Omental fat pad (tissue), 4 donors: ENCODE data around the gene CELF4. TPM values are rescaled to one million over a fixed set of nuclear protein-coding genes. Genes with fewer than 3 reads are reported as not detected.

ENCODE experiments used
- ATAC-seq: fragments of 150-250 bp; one replicate; pipeline ENCODE4 v1.9.1; 2016; ENCODE audit warnings: mild to moderate bottlenecking, moderate library complexity; ENCODE audit not compliant: low FRiP score
- DNase-seq: peaks from one replicate; pipeline ENCODE4 v3.0.0-alpha.2; 2019; ENCODE audit warnings: low spot score
- total RNA-seq, 4 donors: library from RNA; depleted of rRNA; stranded (reverse); fragments of >200 nt; gene quantifications; one replicate each; pipeline ENCODE4 v1.1.0, GENCODE V29; 2016
- TF ChIP-seq, protein P1 (sequence below), 3 donors: fragments of 450-650 bp; IDR thresholded peaks; one replicate each; pipeline ENCODE4 v1.5.1; 2016 to 2017; ENCODE audit warnings: antibody characterized with exemption in 3 of 3, mild to moderate bottlenecking in 3 of 3, moderate library complexity in 2 of 3

Gene CELF4
- total RNA-seq, 4 donors from 2014 or later: 0.37 to 0.47 TPM; not detected in 2

DNA sequence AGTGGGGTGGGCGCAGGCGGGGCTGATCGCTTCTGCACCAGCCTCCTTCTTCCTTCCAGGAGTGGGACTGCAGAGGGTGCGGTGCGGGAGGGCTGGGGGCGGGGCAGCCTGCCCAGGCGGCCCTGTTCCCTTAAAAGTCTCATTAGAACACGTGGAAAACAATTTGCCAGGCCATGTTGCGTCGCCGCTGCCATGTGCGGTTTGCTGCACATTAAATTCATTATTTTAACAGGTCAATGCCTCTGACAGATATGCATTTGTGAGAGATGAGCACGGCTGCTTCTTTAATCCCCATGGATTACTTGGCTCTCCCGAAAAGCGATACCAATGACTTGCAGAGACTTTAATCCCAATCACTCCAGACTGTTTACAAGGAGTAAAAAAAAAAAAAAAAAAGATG lies 139.0 kb downstream of the CELF4 start:
- TF ChIP-seq, protein P1, sequence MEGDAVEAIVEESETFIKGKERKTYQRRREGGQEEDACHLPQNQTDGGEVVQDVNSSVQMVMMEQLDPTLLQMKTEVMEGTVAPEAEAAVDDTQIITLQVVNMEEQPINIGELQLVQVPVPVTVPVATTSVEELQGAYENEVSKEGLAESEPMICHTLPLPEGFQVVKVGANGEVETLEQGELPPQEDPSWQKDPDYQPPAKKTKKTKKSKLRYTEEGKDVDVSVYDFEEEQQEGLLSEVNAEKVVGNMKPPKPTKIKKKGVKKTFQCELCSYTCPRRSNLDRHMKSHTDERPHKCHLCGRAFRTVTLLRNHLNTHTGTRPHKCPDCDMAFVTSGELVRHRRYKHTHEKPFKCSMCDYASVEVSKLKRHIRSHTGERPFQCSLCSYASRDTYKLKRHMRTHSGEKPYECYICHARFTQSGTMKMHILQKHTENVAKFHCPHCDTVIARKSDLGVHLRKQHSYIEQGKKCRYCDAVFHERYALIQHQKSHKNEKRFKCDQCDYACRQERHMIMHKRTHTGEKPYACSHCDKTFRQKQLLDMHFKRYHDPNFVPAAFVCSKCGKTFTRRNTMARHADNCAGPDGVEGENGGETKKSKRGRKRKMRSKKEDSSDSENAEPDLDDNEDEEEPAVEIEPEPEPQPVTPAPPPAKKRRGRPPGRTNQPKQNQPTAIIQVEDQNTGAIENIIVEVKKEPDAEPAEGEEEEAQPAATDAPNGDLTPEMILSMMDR (IDR thresholded peaks at IDR 0.05): no peak
- DNase-seq (no peak), ATAC-seq (no peak)

DNA sequence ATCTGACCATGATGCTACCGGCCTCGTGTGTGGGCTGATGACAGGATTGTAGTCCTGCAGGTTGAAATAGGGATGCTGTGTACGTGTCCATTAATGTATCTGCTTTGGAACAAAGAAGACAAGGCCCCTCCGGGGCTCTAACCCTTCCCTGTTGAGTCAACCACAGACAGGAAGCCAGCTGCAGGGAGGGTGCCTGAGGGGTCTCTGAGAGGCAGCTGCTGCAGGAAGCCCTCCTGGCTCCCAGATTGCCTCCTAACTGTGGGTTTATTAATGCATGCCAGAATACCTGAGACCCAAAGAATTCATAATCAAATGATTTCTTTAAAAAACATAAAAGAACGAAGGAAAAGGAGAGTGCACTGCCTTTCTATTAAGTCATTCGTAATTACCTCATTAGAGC lies 140.4 kb downstream of the CELF4 start:
- no peak for ATAC-seq
- no peak for DNase-seq
- TF ChIP-seq, protein P1 (IDR thresholded peaks at IDR 0.05): no peak

DNA sequence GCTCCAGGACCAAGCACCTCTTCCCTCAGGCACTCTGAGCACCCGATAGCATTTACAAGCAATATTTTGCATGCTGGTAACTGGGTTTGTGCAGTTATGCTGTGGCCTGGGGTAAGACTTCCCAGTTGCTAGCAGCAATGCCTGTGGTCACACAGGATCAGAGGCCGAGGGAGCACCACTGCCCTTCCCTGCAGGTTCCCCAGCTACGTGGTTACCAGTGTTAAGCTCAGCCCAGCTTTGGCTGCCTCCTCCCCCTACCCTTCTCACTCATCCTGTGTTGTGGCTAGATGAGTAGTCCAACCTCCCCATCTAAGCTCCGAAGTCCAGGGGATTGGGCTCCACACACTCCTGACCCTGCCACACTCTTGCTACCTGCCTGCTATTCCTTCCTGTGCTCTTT lies 141.1 kb downstream of the CELF4 start:
- TF ChIP-seq, protein P1 (IDR thresholded peaks at IDR 0.05): no peak
- ATAC-seq (no peak), DNase-seq (no peak)

DNA sequence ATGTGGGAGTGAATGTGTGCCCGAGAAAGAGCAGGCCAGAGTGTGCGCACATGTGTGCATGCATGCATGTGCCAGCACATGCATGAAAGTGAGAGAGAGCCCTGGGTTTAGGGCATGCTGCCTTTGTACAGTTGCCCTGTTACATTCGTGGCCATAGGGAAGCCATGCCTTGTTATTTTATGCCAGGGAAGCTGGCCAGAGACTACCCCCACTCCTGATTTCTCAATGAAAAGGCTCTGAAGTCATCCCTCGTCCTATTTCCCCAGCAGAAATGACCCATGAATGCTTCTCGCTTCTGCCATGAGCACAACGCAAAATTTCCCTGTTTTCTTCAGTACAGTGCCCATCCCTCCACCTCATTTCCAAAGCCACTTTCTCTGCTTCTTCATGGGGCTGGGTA lies 143.0 kb downstream of the CELF4 start:
- ATAC-seq (no peak), DNase-seq (no peak)
- TF ChIP-seq, protein P1 (IDR thresholded peaks at IDR 0.05): no peak

DNA sequence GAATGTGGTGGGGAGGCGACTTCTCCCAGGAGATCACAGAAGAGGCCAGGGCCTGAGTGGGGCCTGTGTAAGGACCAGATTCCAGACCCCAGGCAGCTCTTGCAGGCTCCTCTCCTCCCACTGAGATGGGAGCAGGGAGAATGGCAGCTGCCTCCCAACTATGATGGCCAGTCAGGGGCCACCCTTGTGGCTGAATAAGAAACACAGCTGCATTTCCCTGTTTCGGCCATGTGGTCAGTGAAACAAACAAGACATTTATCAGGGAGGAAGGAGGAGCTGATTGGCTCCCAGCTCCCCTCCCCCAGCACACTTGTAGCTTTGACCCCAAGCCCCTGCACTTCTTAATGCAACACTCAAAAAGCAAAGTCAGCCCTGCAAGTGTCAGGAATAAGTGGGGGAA lies 143.5 kb downstream of the CELF4 start:
- no peak for ATAC-seq
- no peak for DNase-seq
- TF ChIP-seq, protein P1 (IDR thresholded peaks at IDR 0.05): no peak

DNA sequence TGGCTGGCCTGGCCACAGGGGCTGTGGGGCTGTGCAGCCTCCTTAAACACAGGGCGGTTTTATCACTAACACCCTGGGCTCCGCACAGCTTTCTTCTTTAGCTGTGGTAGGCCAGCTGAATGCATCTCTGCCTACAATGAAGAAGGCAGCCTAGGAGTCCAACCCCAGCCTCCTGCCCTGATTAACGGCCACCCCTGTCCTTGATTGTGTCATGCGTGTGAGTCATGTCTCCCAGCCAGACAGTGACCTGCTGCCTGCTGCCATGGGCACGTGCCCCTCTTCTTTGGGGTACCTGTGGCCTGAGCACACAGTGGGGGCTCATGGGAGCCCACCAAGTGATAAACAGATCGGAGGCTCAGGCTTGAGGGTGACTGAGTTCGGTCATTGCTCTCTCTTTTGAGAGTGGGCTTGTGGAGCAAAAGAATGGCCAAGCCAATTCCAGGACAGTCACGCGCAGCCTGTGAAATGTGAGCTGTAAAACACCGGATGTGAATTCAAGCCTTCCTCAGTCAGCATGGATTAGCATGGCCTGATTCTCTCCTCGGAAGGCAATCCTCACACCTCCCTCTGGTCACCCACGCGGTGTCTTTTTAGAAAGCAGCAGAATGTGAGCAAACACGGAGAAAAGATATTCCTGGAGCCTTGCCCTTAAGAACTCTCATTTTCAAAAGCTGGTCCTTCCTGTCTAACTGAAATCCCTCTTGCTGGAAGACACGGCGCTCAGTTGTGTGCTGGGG lies 144.1 kb downstream of the CELF4 start:
- TF ChIP-seq, protein P1 (IDR thresholded peaks at IDR 0.05): no peak
- ATAC-seq: no peak
- DNase-seq: no peak

DNA sequence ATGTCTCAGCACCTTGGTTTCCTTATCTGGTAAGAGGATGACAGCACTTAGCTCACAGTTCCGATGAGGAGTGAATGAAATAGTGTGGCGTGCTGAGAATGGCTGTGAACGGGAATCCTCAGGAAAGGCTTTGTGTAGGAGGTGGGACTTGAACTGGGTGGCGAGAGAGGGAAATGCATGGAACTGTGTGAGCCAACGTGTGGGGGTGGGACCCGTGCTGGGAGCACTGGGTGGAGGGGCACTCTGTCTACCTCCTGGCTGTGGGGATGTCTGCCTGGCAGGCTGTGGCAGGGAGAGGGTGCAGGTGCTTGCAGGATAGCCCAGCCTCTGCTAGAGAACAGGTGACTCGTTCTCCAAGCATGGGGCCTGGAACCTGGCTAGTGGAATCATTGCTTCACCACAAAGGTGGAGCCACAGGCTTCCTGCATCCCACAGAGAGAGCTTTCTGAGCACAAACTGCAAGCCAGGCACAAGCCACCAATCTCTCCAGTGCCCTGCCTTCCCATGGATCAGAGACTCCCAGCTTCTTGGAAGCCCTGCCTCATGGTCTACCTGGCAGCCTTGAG lies 145.2 kb downstream of the CELF4 start:
- DNase-seq (no peak), ATAC-seq (no peak)
- TF ChIP-seq, protein P1 (IDR thresholded peaks at IDR 0.05): no peak
